Endothelial cell (in vitro differentiated cells): Measurements from ENCODE around the gene C2CD2L. TPM values are rescaled to one million over a fixed set of nuclear protein-coding genes. Genes with fewer than 3 reads are reported as not detected.
A peak's percentile ranks its signal among the peaks of the same experiment; 100 is the strongest.
"Not testable (repeated sequence)": the region's sequence is repeated elsewhere in the genome, so short reads cannot be mapped to it uniquely, and the experiment has no call there.

ENCODE experiments used
- DNase-seq: peaks from one replicate; pipeline ENCODE4 v3.0.0; 2021; ENCODE audit warnings: low spot score
- H3K27ac Mint-ChIP-seq: one replicate; pipeline ENCODE4 v1.8.0; 2021; ENCODE audit warnings: mixed read lengths, inconsistent platforms; ENCODE audit not compliant: unreplicated experiment
- H3K27me3 Mint-ChIP-seq: one replicate; pipeline ENCODE4 v1.8.0; 2021; ENCODE audit warnings: mild to moderate bottlenecking, moderate library complexity, mixed read lengths, inconsistent platforms; ENCODE audit not compliant: unreplicated experiment
- H3K36me3 Mint-ChIP-seq: one replicate; pipeline ENCODE4 v1.8.0; 2021; ENCODE audit warnings: mild to moderate bottlenecking, low read depth, mixed read lengths, inconsistent platforms; ENCODE audit not compliant: unreplicated experiment
- H3K4me1 Mint-ChIP-seq: one replicate; pipeline ENCODE4 v1.8.0; 2021; ENCODE audit warnings: mild to moderate bottlenecking, mixed read lengths, inconsistent platforms; ENCODE audit not compliant: unreplicated experiment
- H3K4me3 Mint-ChIP-seq: one replicate; pipeline ENCODE4 v1.8.0; 2021; ENCODE audit warnings: mild to moderate bottlenecking, mixed read lengths, inconsistent platforms; ENCODE audit not compliant: unreplicated experiment
- H3K9me3 Mint-ChIP-seq: one replicate; pipeline ENCODE4 v1.8.0; 2021; ENCODE audit warnings: mixed read lengths, inconsistent platforms; ENCODE audit not compliant: unreplicated experiment
- CTCF ChIP-seq: fragments of 200-600 bp; sonication (generic); IDR thresholded peaks from one replicate; pipeline ENCODE4 v1.5.0; 2021; ENCODE audit warnings: antibody characterized with exemption; ENCODE audit not compliant: unreplicated experiment
- long read RNA-seq: library from polyadenylated mRNA; unstranded; transcript quantifications from one replicate; pipeline ENCODE4 v2.0.0, GENCODE V29; 2020; ENCODE audit not compliant: unreplicated experiment
- total RNA-seq: library from RNA; stranded (reverse); fragmentation: NEBNext Ultra II Directional; extraction: Animal tissue kit (Norgen Biotek cat#: 25700); gene quantifications from one replicate; pipeline ENCODE4 v1.2.1, GENCODE V29; 2021; ENCODE audit not compliant: unreplicated experiment

C2CD2L gene
- total RNA-seq: 11.7 TPM
- long read RNA-seq: 0 reads

GRCh38 chr11:119106564-119107537 is at the start of gene C2CD2L:
Gene C2CD2L (plus strand): TSS chr11:119107344. CDS start chr11:119107742, 398 bp downstream.
- Mint-ChIP-seq H3K4me3 (peak within 1 kb of the TSS; percentile 90), H3K9me3 (no peaks in the 10 kb centered on the region), H3K27me3 (peaks cover 18% of the 10 kb centered on the region), H3K36me3 (peaks cover 14% of the 10 kb centered on the region), H3K27ac (peak within 1 kb of the TSS; percentile 57), H3K4me1 (peaks cover 49% of the 10 kb centered on the region)
- TF ChIP-seq CTCF: no peak
- peak; percentile 80 for DNase-seq

- H3K27me3 Mint-ChIP-seq, DNase-seq, H3K27ac Mint-ChIP-seq, H3K4me3 Mint-ChIP-seq, H3K9me3 Mint-ChIP-seq: not testable (repeated sequence)
- Mint-ChIP-seq H3K4me1 (peaks cover 19% of the 10 kb centered on the region), H3K36me3 (peaks cover 15% of the 10 kb centered on the region)
These were observed 48.0 kb upstream of the C2CD2L start for GRCh38 chr11:119059128-119059527.

- no peak for TF ChIP-seq CTCF
- Mint-ChIP-seq H3K4me1 (peaks cover 11% of the 10 kb centered on the region), H3K9me3 (no peaks in the 10 kb centered on the region), H3K27ac (no peak overlapping the region), H3K36me3 (peaks cover 3% of the 10 kb centered on the region), H3K4me3 (no peak overlapping the region), H3K27me3 (peaks cover 2% of the 10 kb centered on the region)
- no peak for DNase-seq
These were observed 45.9 kb upstream of the C2CD2L start for GRCh38 chr11:119061256-119061655.

- peaks cover 8% of the 10 kb centered on the region for H3K27me3 Mint-ChIP-seq
- no peaks in the 10 kb centered on the region for H3K9me3 Mint-ChIP-seq
- H3K36me3 Mint-ChIP-seq: peaks cover 3% of the 10 kb centered on the region
- H3K4me1 Mint-ChIP-seq: peaks cover 18% of the 10 kb centered on the region
- no peak for DNase-seq
- H3K4me3 Mint-ChIP-seq: no peak overlapping the region
- no peak for TF ChIP-seq CTCF
- no peak overlapping the region for H3K27ac Mint-ChIP-seq
These were observed 44.4 kb upstream of the C2CD2L start for GRCh38 chr11:119062779-119063178.

GRCh38 chr11:119065369-119065768 is 41.8 kb upstream of the C2CD2L start:
- Mint-ChIP-seq H3K9me3 (no peaks in the 10 kb centered on the region), H3K4me1 (peaks cover 14% of the 10 kb centered on the region), H3K36me3 (peaks cover 5% of the 10 kb centered on the region), H3K4me3 (no peak overlapping the region), H3K27me3 (peaks cover 7% of the 10 kb centered on the region), H3K27ac (no peak overlapping the region)
- no peak for DNase-seq
- TF ChIP-seq CTCF: no peak
